GM19240 (cell line): Measurements from ENCODE around the gene OASL.
"Not testable (repeated sequence)": the region's sequence is repeated elsewhere in the genome, so short reads cannot be mapped to it uniquely, and the experiment has no call there.

ENCODE experiments used
- DNase-seq: peaks from one replicate; pipeline ENCODE4 v3.0.0; 2011; ENCODE audit warnings: low spot score; ENCODE audit not compliant: insufficient read length

The OASL gene

GRCh38 chr12:121059031-121059898 is 20.2 kb upstream of the OASL start:
- DNase-seq = no peak

- DNase-seq = no peak
Observed at GRCh38 chr12:121057794-121058193, 18.7 kb upstream of the OASL start.

- no peak for DNase-seq
Observed at GRCh38 chr12:121053706-121054105, 14.7 kb upstream of the OASL start.

GRCh38 chr12:121050725-121051124 is 11.7 kb upstream of the OASL start:
- DNase-seq = no peak

GRCh38 chr12:121048442-121048841 is 9.4 kb upstream of the OASL start:
- no peak for DNase-seq

- not testable (repeated sequence) for DNase-seq
Observed at GRCh38 chr12:121047400-121047799, 8.4 kb upstream of the OASL start.

- DNase-seq = no peak
Observed at GRCh38 chr12:121043067-121043466, 4.0 kb upstream of the OASL start.

- no peak for DNase-seq
Observed at GRCh38 chr12:121036810-121037326, 2.2 kb downstream of the OASL start.

GRCh38 chr12:121034616-121035305 is 4.3 kb downstream of the OASL start:
- no peak for DNase-seq

- DNase-seq = no peak
Observed at GRCh38 chr12:121033625-121034349, 5.3 kb downstream of the OASL start.

GRCh38 chr12:121030576-121031212 is 8.4 kb downstream of the OASL start:
- no peak for DNase-seq

- DNase-seq = no peak
Observed at GRCh38 chr12:121026274-121027045, 12.6 kb downstream of the OASL start.

- no peak for DNase-seq
Observed at GRCh38 chr12:121025442-121026226, 13.4 kb downstream of the OASL start.

GRCh38 chr12:121023799-121024198 is 15.2 kb downstream of the OASL start:
- DNase-seq = no peak

- no peak for DNase-seq
Observed at GRCh38 chr12:121022713-121023112, 16.3 kb downstream of the OASL start.

GRCh38 chr12:121021754-121022153 is 17.3 kb downstream of the OASL start:
- no peak for DNase-seq

- no peak for DNase-seq
Observed at GRCh38 chr12:121018860-121019617, 20.0 kb downstream of the OASL start.

GRCh38 chr12:121017966-121018491 is 21.0 kb downstream of the OASL start:
- no peak for DNase-seq
